ENCODE results near the gene HS3ST5. TPM values are rescaled to one million over a fixed set of nuclear protein-coding genes. Genes with fewer than 3 reads are reported as not detected.

Gene HS3ST5
- total and polyA plus RNA-seq, 2 experiments from 2014 or later, result 2.8 to 3.5 TPM

GRCh38 chr6:114227944-114228468, 114.8 kb downstream of the HS3ST5 start:
- Histone ChIP-seq H4K20me1 (replicated peaks; ENCODE audit: insufficient read depth) (no peaks in the 10 kb centered on the region), H3K36me3 (ENCODE audit: insufficient read depth) (no peaks in the 10 kb centered on the region; the same call in 1 of the 2 replicates), H3K9me2 (ENCODE audit: insufficient read depth) (no peaks in the 10 kb centered on the region), H3K27me3 (ENCODE audit: insufficient read depth) (no peaks in the 10 kb centered on the region), H2AFZ (no peak overlapping the region), H3K4me2 (no peak overlapping the region), H3K4me1 (ENCODE audit: insufficient read depth) (peaks cover 23% of the 10 kb centered on the region), H3K4me3 (no peak overlapping the region), H3F3A (replicated peaks; ENCODE audit: low read depth) (no peaks in the 10 kb centered on the region), H3K79me2 (replicated peaks; ENCODE audit: insufficient read depth) (no peaks in the 10 kb centered on the region), H3K27ac (ENCODE audit: low read depth) (no peak overlapping the region; the same call in 1 of the 2 replicates)
- TF ChIP-seq JUNB (IDR thresholded peaks at IDR 0.05; ENCODE audit: unreplicated experiment), result no peak
- TF ChIP-seq ZNF331 (CRISPR knock-in tag; IDR thresholded peaks at IDR 0.05; ENCODE audit: low read depth), result no peak
- TF ChIP-seq NANOG (IDR thresholded peaks at IDR 0.05; ENCODE audit: borderline replicate concordance), result no peak
- no peak for TF ChIP-seq REST (IDR thresholded peaks at IDR 0.05; ENCODE audit: unreplicated experiment)
- TF ChIP-seq EZH2phosphoT487 (IDR thresholded peaks at IDR 0.05; ENCODE audit: unreplicated experiment), result no peak
- TF ChIP-seq ZNF462 (CRISPR knock-in tag; IDR thresholded peaks at IDR 0.05), result no peak
- no peak for TF ChIP-seq CREB1 (CRISPR knock-in tag; IDR thresholded peaks at IDR 0.05; ENCODE audit: low read depth)
- TF ChIP-seq ETS1 (IDR thresholded peaks at IDR 0.05), result no peak
- no peak for TF ChIP-seq EZH2 (IDR thresholded peaks at IDR 0.05; ENCODE audit: low read depth, unreplicated experiment)
- peaks cover 7% of the 10 kb centered on the region for H3K27me3 Mint-ChIP-seq (ENCODE audit: insufficient read depth, low read depth, poor library complexity)
- peaks cover 27% of the 10 kb centered on the region for H3K4me1 Mint-ChIP-seq
- no peak overlapping the region for H3K27ac Mint-ChIP-seq
- ATAC-seq (no peak), DNase-seq (ENCODE audit: low spot score) (no peak)
- peaks cover 16% of the 10 kb centered on the region for H3K9me3 Mint-ChIP-seq
- H3K36me3 Mint-ChIP-seq (ENCODE audit: low read depth), result peaks cover 30% of the 10 kb centered on the region
- no peak overlapping the region for H3K4me3 Mint-ChIP-seq

All from GM23338 (cell line).